PFSK-1 (cell line): ENCODE measurements around the gene CLCF1.

ENCODE experiments used
- FOXP2 ChIP-seq: optimal IDR thresholded peaks from 2 replicates; pipeline ENCODE3; 2011; ENCODE audit warnings: borderline replicate concordance, control low read depth, inconsistent platforms; ENCODE audit not compliant: insufficient read depth; ENCODE audit errors: extremely low read length, extremely low read depth
- POLR2AphosphoS5 ChIP-seq: IDR thresholded peaks from 2 replicates; pipeline ENCODE4 v1.6.1; 2012; ENCODE audit warnings: low read depth, mild to moderate bottlenecking, control low read depth, low read length, moderate library complexity
- REST ChIP-seq, 2 experiments: IDR thresholded peaks; 2 replicates each; pipeline versions ENCODE4 v1.6.1 to v1.8.0; 2011 to 2012; ENCODE audit warnings: low read depth in 2 of 2, low read length in 2 of 2, control low read depth in 1 of 2, inconsistent platforms in 1 of 2, mild to moderate bottlenecking in 1 of 2, moderate library complexity in 1 of 2; ENCODE audit not compliant: insufficient read depth in 1 of 2
- SIN3A ChIP-seq: IDR thresholded peaks from 2 replicates; pipeline ENCODE4 v1.6.1; 2012; ENCODE audit warnings: mild to moderate bottlenecking, low read length, moderate library complexity, borderline replicate concordance; ENCODE audit not compliant: insufficient read depth
- TAF1 ChIP-seq: IDR thresholded peaks from 2 replicates; pipeline ENCODE4 v1.6.1; 2012; ENCODE audit warnings: low read length, control low read depth, borderline replicate concordance; ENCODE audit not compliant: insufficient read depth

Gene CLCF1

GRCh38 chr11:67367761-67368227, 5.6 kb downstream of the CLCF1 start:
- no peak for TF ChIP-seq FOXP2
- TF ChIP-seq REST (IDR thresholded peaks at IDR 0.05; ENCODE audit: insufficient read depth in 1 of 2, low read depth in 2 of 2, low read length in 2 of 2) = no peak
- TF ChIP-seq POLR2AphosphoS5 = no peak
- TF ChIP-seq TAF1 = no peak
- no peak for TF ChIP-seq SIN3A

- no peak for TF ChIP-seq TAF1
- TF ChIP-seq REST (IDR thresholded peaks at IDR 0.05; ENCODE audit: insufficient read depth in 1 of 2, low read depth in 2 of 2, low read length in 2 of 2) = no peak
- no peak for TF ChIP-seq SIN3A
Measured at GRCh38 chr11:67366961-67367760, 6.2 kb downstream of the CLCF1 start.

- TF ChIP-seq SIN3A (no peak), REST (IDR thresholded peaks at IDR 0.05; ENCODE audit: insufficient read depth in 1 of 2, low read depth in 2 of 2, low read length in 2 of 2) (no peak), FOXP2 (no peak), TAF1 (no peak), POLR2AphosphoS5 (no peak)
Measured at GRCh38 chr11:67366546-67366945, 6.9 kb downstream of the CLCF1 start.

GRCh38 chr11:67365736-67366444, 7.5 kb downstream of the CLCF1 start:
- TF ChIP-seq POLR2AphosphoS5 (no peak), REST (IDR thresholded peaks at IDR 0.05; ENCODE audit: insufficient read depth in 1 of 2, low read depth in 2 of 2, low read length in 2 of 2) (no peak), TAF1 (no peak), FOXP2 (no peak)
